ENCODE results near the gene LRMDA. TPM values are rescaled to one million over a fixed set of nuclear protein-coding genes. Genes with fewer than 3 reads are reported as not detected.

The LRMDA gene
- total RNA-seq, 2 experiments from 2014 or later: not detected

DNA sequence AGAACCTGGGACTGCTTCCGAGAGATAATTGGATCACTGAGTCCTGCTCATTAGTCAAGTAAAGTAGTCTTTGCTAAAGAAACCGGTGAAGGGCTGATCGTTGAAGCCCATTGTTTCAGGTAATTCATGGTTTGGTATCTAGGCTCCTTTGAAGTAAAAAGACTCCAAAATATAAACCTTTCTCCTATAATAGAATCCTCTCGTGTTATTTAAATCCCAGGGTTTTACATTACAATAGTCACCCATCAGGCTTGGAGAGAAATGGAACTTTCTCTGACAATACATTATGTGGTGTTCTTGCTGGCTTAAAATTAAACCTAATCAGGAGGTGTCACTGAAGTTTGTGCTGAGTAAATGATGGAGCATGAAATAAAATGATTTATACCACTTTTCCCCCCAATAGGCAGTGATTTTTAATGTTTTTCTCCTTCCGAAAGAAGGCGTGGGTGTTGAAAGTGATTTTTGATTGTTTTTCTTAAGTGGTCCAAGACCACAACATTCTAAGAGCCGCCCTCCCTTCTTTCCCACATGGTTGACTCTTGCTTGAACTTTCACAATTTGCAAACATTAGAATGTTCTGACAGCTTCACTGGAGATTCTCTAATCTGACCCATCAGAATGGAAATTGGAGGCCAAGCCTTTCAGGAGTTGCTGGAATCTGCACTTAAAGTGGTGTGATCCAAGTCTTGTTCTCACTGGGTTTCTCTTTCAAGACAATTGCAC lies 44.2 kb downstream of the LRMDA start:
- ChIA-PET CTCF (no interaction called here), POLR2A (no interaction called here)
- ATAC-seq (ENCODE audit: poor library complexity) (no peak), DNase-seq (no peak)
- H3K36me3 ChIP-seq (ENCODE audit: insufficient read depth, low read length): no peaks in the 10 kb centered on the region
- Mint-ChIP-seq H3K27ac (no peak overlapping the region), H3K36me3 (ENCODE audit: low read depth) (no peaks in the 10 kb centered on the region), H3K27me3 (peaks cover 9% of the 10 kb centered on the region), H3K4me3 (no peak overlapping the region), H3K9me3 (no peaks in the 10 kb centered on the region), H3K4me1 (ENCODE audit: low read depth) (no peaks in the 10 kb centered on the region)
- H3K4me3 ChIP-seq (ENCODE audit: low read length): no peak overlapping the region
- H3K4me1 ChIP-seq (ENCODE audit: insufficient read depth, low read length): no peaks in the 10 kb centered on the region
- intact Hi-C loops (cut with DNase I, micrococcal nuclease): no loop called here
- H3K9me3 ChIP-seq (ENCODE audit: control insufficient read depth in 1 of 2, insufficient read depth in 1 of 2, low read length in 2 of 2): no peaks in the 10 kb centered on the region
- TF ChIP-seq, protein P1, sequence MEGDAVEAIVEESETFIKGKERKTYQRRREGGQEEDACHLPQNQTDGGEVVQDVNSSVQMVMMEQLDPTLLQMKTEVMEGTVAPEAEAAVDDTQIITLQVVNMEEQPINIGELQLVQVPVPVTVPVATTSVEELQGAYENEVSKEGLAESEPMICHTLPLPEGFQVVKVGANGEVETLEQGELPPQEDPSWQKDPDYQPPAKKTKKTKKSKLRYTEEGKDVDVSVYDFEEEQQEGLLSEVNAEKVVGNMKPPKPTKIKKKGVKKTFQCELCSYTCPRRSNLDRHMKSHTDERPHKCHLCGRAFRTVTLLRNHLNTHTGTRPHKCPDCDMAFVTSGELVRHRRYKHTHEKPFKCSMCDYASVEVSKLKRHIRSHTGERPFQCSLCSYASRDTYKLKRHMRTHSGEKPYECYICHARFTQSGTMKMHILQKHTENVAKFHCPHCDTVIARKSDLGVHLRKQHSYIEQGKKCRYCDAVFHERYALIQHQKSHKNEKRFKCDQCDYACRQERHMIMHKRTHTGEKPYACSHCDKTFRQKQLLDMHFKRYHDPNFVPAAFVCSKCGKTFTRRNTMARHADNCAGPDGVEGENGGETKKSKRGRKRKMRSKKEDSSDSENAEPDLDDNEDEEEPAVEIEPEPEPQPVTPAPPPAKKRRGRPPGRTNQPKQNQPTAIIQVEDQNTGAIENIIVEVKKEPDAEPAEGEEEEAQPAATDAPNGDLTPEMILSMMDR (IDR thresholded peaks at IDR 0.05): no peak
- H3K27me3 ChIP-seq (ENCODE audit: control insufficient read depth in 1 of 2, insufficient read depth in 2 of 2, low read length in 2 of 2): no peaks in the 10 kb centered on the region
- H3K27ac ChIP-seq (ENCODE audit: low read depth in 1 of 2, low read length in 2 of 2): no peak overlapping the region

DNA sequence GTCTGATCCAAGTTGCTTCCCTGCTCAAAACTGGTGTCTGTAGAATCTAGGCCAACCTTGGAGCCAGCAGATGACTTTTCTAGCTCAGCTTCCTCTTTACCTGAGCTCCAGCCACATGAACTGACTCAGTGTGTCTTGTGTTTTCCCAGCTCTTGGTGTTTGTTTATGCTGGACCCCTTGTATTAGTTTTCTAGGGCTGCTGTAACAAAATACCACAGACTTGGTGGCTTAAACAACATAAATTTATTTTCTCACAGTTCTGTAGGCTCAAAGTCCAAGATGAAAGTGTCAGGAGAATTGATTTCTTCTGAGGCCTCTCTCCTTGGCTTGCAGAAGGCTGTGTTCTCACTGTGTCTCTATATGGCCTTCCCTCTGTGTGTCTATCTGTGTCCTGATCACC lies 45.1 kb downstream of the LRMDA start:
- no peaks in the 10 kb centered on the region for H3K9me3 Mint-ChIP-seq
- H3K4me3 Mint-ChIP-seq: no peak overlapping the region
- Histone ChIP-seq H3K27me3 (ENCODE audit: control insufficient read depth in 1 of 2, insufficient read depth in 2 of 2, low read length in 2 of 2) (no peaks in the 10 kb centered on the region), H3K4me3 (ENCODE audit: low read length) (no peak overlapping the region), H3K4me1 (ENCODE audit: insufficient read depth, low read length) (no peaks in the 10 kb centered on the region), H3K36me3 (ENCODE audit: insufficient read depth, low read length) (no peaks in the 10 kb centered on the region), H3K9me3 (ENCODE audit: control insufficient read depth in 1 of 2, insufficient read depth in 1 of 2, low read length in 2 of 2) (no peaks in the 10 kb centered on the region), H3K27ac (ENCODE audit: low read depth in 1 of 2, low read length in 2 of 2) (no peak overlapping the region)
- peaks cover 9% of the 10 kb centered on the region for H3K27me3 Mint-ChIP-seq
- DNase-seq (no peak), ATAC-seq (ENCODE audit: poor library complexity) (no peak)
- H3K27ac Mint-ChIP-seq: no peak overlapping the region
- TF ChIP-seq, protein P1 (IDR thresholded peaks at IDR 0.05): no peak
- intact Hi-C loops (cut with DNase I, micrococcal nuclease): no loop called here
- CTCF ChIA-PET: no interaction called here
- POLR2A ChIA-PET: no interaction called here
- H3K36me3 Mint-ChIP-seq (ENCODE audit: low read depth): no peaks in the 10 kb centered on the region
- H3K4me1 Mint-ChIP-seq (ENCODE audit: low read depth): no peaks in the 10 kb centered on the region

DNA sequence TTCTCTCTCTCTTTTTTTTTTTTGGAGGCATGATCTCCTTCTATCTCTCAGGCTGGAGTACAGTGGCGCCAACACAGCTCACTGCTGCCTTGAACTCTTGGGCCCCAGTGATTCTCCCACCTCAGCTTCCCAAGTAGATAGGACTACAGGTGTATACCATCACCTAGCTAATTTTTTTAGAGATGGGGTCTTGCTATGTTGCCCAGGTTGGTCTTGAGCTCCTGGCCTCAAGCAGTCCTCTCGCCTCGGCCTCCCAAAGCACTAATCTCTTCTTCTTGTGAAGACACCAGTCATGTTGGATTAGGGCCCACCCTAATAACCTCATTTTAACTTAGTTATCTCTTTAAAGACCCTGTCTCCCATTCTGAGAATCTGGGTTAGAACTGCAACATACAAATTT lies 45.6 kb downstream of the LRMDA start:
- ATAC-seq (ENCODE audit: poor library complexity) (no peak), DNase-seq (no peak)
- TF ChIP-seq, protein P1 (IDR thresholded peaks at IDR 0.05): no peak
- ChIA-PET POLR2A (no interaction called here), CTCF (no interaction called here)
- H3K27ac Mint-ChIP-seq: no peak overlapping the region
- H3K4me1 Mint-ChIP-seq (ENCODE audit: low read depth): no peaks in the 10 kb centered on the region
- H3K9me3 Mint-ChIP-seq: no peaks in the 10 kb centered on the region
- H3K27me3 Mint-ChIP-seq: peaks cover 9% of the 10 kb centered on the region
- H3K4me3 ChIP-seq (ENCODE audit: low read length): no peak overlapping the region
- H3K9me3 ChIP-seq (ENCODE audit: control insufficient read depth in 1 of 2, insufficient read depth in 1 of 2, low read length in 2 of 2): no peaks in the 10 kb centered on the region
- intact Hi-C loops (cut with DNase I, micrococcal nuclease): no loop called here
- H3K27me3 ChIP-seq (ENCODE audit: control insufficient read depth in 1 of 2, insufficient read depth in 2 of 2, low read length in 2 of 2): peaks cover 0 to under 1% of the 10 kb centered on the region in 2 experiments
- H3K4me3 Mint-ChIP-seq: no peak overlapping the region
- no peaks in the 10 kb centered on the region for H3K36me3 ChIP-seq (ENCODE audit: insufficient read depth, low read length)
- no peaks in the 10 kb centered on the region for H3K4me1 ChIP-seq (ENCODE audit: insufficient read depth, low read length)
- no peak overlapping the region for H3K27ac ChIP-seq (ENCODE audit: low read depth in 1 of 2, low read length in 2 of 2)
- no peaks in the 10 kb centered on the region for H3K36me3 Mint-ChIP-seq (ENCODE audit: low read depth)
